LNCaP clone FGC (cell line): ENCODE results near the gene DFFA.

Experiments used
- DNase-seq: peaks from one replicate; pipeline ENCODE4 v3.0.0-alpha.2; 2011; ENCODE audit warnings: low read depth
- H3K4me3 ChIP-seq: 2 replicates; pipeline ENCODE4 v1.5.1; 2011; ENCODE audit warnings: mild to moderate bottlenecking, low read depth, low read length, control low read depth
- CTCF ChIP-seq: IDR thresholded peaks from 2 replicates; pipeline ENCODE4 v1.5.1; 2012; ENCODE audit warnings: mild to moderate bottlenecking; ENCODE audit not compliant: control insufficient read depth, insufficient read depth; ENCODE audit errors: extremely low read depth

The DFFA gene

GRCh38 chr1:10450156-10450814 is 22.0 kb downstream of the DFFA start:
- H3K4me3 ChIP-seq = no peak overlapping the region
- DNase-seq = no peak
- TF ChIP-seq CTCF = no peak

- no peak for TF ChIP-seq CTCF
Observed at GRCh38 chr1:10449751-10450150, 22.6 kb downstream of the DFFA start, which contains the start of gene CORT. TSS of gene CORT (plus strand) at chr1:10450031. CDS start at chr1:10450224, 193 bp downstream.

GRCh38 chr1:10446790-10447422 is 25.4 kb downstream of the DFFA start:
- H3K4me3 ChIP-seq = no peak overlapping the region
- TF ChIP-seq CTCF = no peak
- no peak for DNase-seq

More at GRCh38 chr1:10449751-10450150, 22.6 kb downstream of the DFFA start, which contains the start of gene CORT:
- no peak within 1 kb of the TSS for H3K4me3 ChIP-seq
- DNase-seq = no peak

- no peak overlapping the region for H3K4me3 ChIP-seq
- no peak for DNase-seq
- no peak for TF ChIP-seq CTCF
Observed at GRCh38 chr1:10444795-10445397, 27.4 kb downstream of the DFFA start.

GRCh38 chr1:10444248-10444647 is 28.1 kb downstream of the DFFA start:
- no peak overlapping the region for H3K4me3 ChIP-seq
- TF ChIP-seq CTCF = no peak
- DNase-seq = no peak

- H3K4me3 ChIP-seq = no peak overlapping the region
- TF ChIP-seq CTCF = no peak
- no peak for DNase-seq
Observed at GRCh38 chr1:10440794-10441193, 31.5 kb downstream of the DFFA start.
